Common myeloid progenitor, CD34-positive (primary cell): ENCODE data around the gene WDR82.

Experiments used
- CTCF ChIA-PET: fragments of 350-600 bp; sonication (Branson Sonifier 250); formaldehyde crosslinking; loops from one replicate; lab custom pipeline; 2021; ENCODE audit warnings: antibody characterized with exemption; lab: Charles Lee
- POLR2A ChIA-PET: fragments of 350-600 bp; sonication (Branson Sonifier 250); formaldehyde crosslinking; loops from one replicate; lab custom pipeline; 2021; ENCODE audit warnings: antibody characterized with exemption; lab: Charles Lee
- DNase-seq, 3 donors: peaks; one replicate each; pipeline versions ENCODE4 v3.0.0 to v3.0.0-alpha.2; 2013
- H3K27ac ChIP-seq, 2 experiments: 1 replicate in 1 of 2; 2 replicates in 1 of 2; pipeline ENCODE4 v1.7.0; 2013; ENCODE audit warnings: inconsistent platforms in 2 of 2, low read length in 2 of 2, mild to moderate bottlenecking in 2 of 2, low read depth in 1 of 2, moderate library complexity in 1 of 2; ENCODE audit not compliant: severe bottlenecking in 2 of 2, insufficient read depth in 1 of 2, poor library complexity in 1 of 2
- H3K27me3 ChIP-seq, 5 experiments: replicated peaks in 2 of 5; 1 replicate in 3 of 5; 2 replicates in 2 of 5; pipeline versions ENCODE4 v1.6.1 to v1.7.0; 2013; ENCODE audit warnings: low read length in 4 of 5, mild to moderate bottlenecking in 2 of 5, moderate library complexity in 2 of 5, inconsistent platforms in 1 of 5; ENCODE audit not compliant: insufficient read depth in 5 of 5, control insufficient read depth in 4 of 5
- H3K36me3 ChIP-seq, 4 experiments: 1 replicate in 2 of 4; 2 replicates in 2 of 4; pipeline versions ENCODE4 v1.6.1 to v1.7.0; 2013; ENCODE audit warnings: low read length in 3 of 4, control low read depth in 1 of 4, mild to moderate bottlenecking in 1 of 4; ENCODE audit not compliant: control insufficient read depth in 4 of 4, insufficient read depth in 4 of 4
- H3K4me1 ChIP-seq, 4 experiments: 1 replicate in 3 of 4; 2 replicates in 1 of 4; pipeline versions ENCODE4 v1.6.1 to v1.7.1; 2013; ENCODE audit warnings: low read length in 3 of 4, mild to moderate bottlenecking in 3 of 4, control low read depth in 1 of 4, inconsistent platforms in 1 of 4, moderate library complexity in 1 of 4; ENCODE audit not compliant: control insufficient read depth in 4 of 4, insufficient read depth in 4 of 4; ENCODE audit errors: control extremely low read depth in 1 of 4
- H3K4me3 ChIP-seq, 7 experiments: 1 replicate in 4 of 7; 2 replicates in 3 of 7; pipeline versions ENCODE4 v1.5.1 to v1.7.0; 2013; ENCODE audit warnings: mild to moderate bottlenecking in 7 of 7, low read length in 6 of 7, moderate library complexity in 6 of 7, inconsistent platforms in 2 of 7, low read depth in 2 of 7, control low read depth in 1 of 7; ENCODE audit not compliant: insufficient read depth in 4 of 7, control insufficient read depth in 1 of 7; ENCODE audit errors: extremely low read depth in 1 of 7
- H3K9me3 ChIP-seq, 5 experiments: 1 replicate in 4 of 5; 2 replicates in 1 of 5; pipeline versions ENCODE4 v1.6.1 to v1.7.1; 2013; ENCODE audit warnings: low read length in 4 of 5, mild to moderate bottlenecking in 2 of 5, inconsistent platforms in 1 of 5, low read depth in 1 of 5, moderate library complexity in 1 of 5; ENCODE audit not compliant: control insufficient read depth in 4 of 5, insufficient read depth in 2 of 5; ENCODE audit errors: control extremely low read depth in 1 of 5
- WGBS: methylation state at CpG from one replicate; pipeline ENCODE4 v1.1.5; 2013; ENCODE audit not compliant: insufficient coverage; 5-methylcytosine and 5-hydroxymethylcytosine counted together

The WDR82 gene

GRCh38 chr3:52299247-52299878, 20.9 kb upstream of the WDR82 start:
- Histone ChIP-seq H3K36me3 (peaks cover 0 to 10% (median 3%) of the 10 kb centered on the region in 4 experiments), H3K27ac (peak overlapping the region in 1 of 2 experiments; percentile 59), H3K9me3 (no peaks in the 10 kb centered on the region), H3K27me3 (no peaks in the 10 kb centered on the region), H3K4me3 (peak overlapping the region in 4 of 7 experiments; percentile 19 to 52 (median 34)), H3K4me1 (peaks cover 5 to 54% (median 47%) of the 10 kb centered on the region in 4 experiments)
- no peak for DNase-seq
- WGBS, result 44% methylated on average over 10 of the region's 10 CpGs
- ChIA-PET POLR2A (interaction anchor here (1.1 to 1.6 kb wide), 3 partner anchors 10 to 101 kb away, joined by 3 to 4 read pairs (median 3); partner anchors contain the start of gene WDR82), CTCF (interaction anchor here (0.8 to 21.1 kb wide), 7 partner anchors 13 to 88 kb away, joined by 3 to 471 read pairs (median 4); partner anchors contain the start of gene DNAH1)

GRCh38 chr3:52298149-52299098, 20.0 kb upstream of the WDR82 start:
- POLR2A ChIA-PET, result interaction anchor here (1.5 to 1.6 kb wide), 2 partner anchors 11 to 20 kb away, joined by 3 to 4 read pairs; partner anchors contain the start of gene WDR82
- Histone ChIP-seq H3K4me1 (peaks cover 5 to 54% (median 47%) of the 10 kb centered on the region in 4 experiments), H3K27me3 (no peaks in the 10 kb centered on the region), H3K9me3 (no peaks in the 10 kb centered on the region), H3K4me3 (peak overlapping the region in 3 of 7 experiments; percentile 2 to 10 (median 7)), H3K36me3 (peaks cover 0 to 9% (median 5%) of the 10 kb centered on the region in 4 experiments), H3K27ac (peak overlapping the region in 1 of 2 experiments; percentile 59)
- 45% methylated on average over 12 of the region's 17 CpGs for WGBS
- CTCF ChIA-PET, result interaction anchor here (0.6 to 21.1 kb wide), 12 partner anchors 10 to 89 kb away, joined by 3 to 471 read pairs (median 4); partner anchors contain the start of genes DNAH1, GLYCTK and WDR82
- DNase-seq, result no peak

GRCh38 chr3:52297242-52298148, 19.0 kb upstream of the WDR82 start:
- Histone ChIP-seq H3K27me3 (no peaks in the 10 kb centered on the region), H3K36me3 (peaks cover 5 to 19% (median 12%) of the 10 kb centered on the region in 4 experiments), H3K27ac (peak overlapping the region in 1 of 2 experiments; percentile 19), H3K4me3 (peak overlapping the region in 2 of 7 experiments; percentile 2 to 23), H3K4me1 (peaks cover 5 to 54% (median 46%) of the 10 kb centered on the region in 4 experiments), H3K9me3 (no peaks in the 10 kb centered on the region)
- ChIA-PET POLR2A (interaction anchor here (0.9 kb wide), 1 partner anchor 66 kb away, joined by 3 read pairs; no protein-coding TSS in a partner anchor), CTCF (interaction anchor here (1.0 to 21.1 kb wide), 13 partner anchors 9 to 109 kb away, joined by 3 to 471 read pairs (median 5); partner anchors contain the start of genes DNAH1, GLYCTK and WDR82)
- WGBS, result 48% methylated on average over 11 of the region's 11 CpGs
- DNase-seq, result peak; percentile 25 to 89 (median 83)

- POLR2A ChIA-PET, result no interaction called here
- no peak for DNase-seq
- 93% methylated on average over 3 of the region's 5 CpGs for WGBS
- no peak overlapping the region for H3K27ac ChIP-seq
- H3K27me3 ChIP-seq, result no peaks in the 10 kb centered on the region
- no peaks in the 10 kb centered on the region for H3K9me3 ChIP-seq
- no peak overlapping the region for H3K4me3 ChIP-seq
- peaks cover 8 to 35% (median 23%) of the 10 kb centered on the region in 4 experiments for H3K36me3 ChIP-seq
- peaks cover 5 to 54% (median 46%) of the 10 kb centered on the region in 4 experiments for H3K4me1 ChIP-seq
- CTCF ChIA-PET, result interaction anchor here (0.6 to 21.1 kb wide), 7 partner anchors 7 to 78 kb away, joined by 3 to 471 read pairs (median 8); partner anchors contain the start of genes GLYCTK and WDR82
These were observed 17.3 kb upstream of the WDR82 start for GRCh38 chr3:52295671-52296208.

- 96% methylated on average over 9 of the region's 11 CpGs for WGBS
- H3K27ac ChIP-seq, result no peak overlapping the region
- no peak for DNase-seq
- H3K36me3 ChIP-seq, result peaks cover 9 to 36% (median 25%) of the 10 kb centered on the region in 4 experiments
- H3K9me3 ChIP-seq, result no peaks in the 10 kb centered on the region
- ChIA-PET POLR2A (no interaction called here), CTCF (interaction anchor here (3.9 to 21.1 kb wide), 3 partner anchors 14 to 72 kb away, joined by 27 to 471 read pairs (median 65); partner anchors contain the start of genes TLR9 and WDR82)
- H3K4me1 ChIP-seq, result peaks cover 5 to 48% (median 36%) of the 10 kb centered on the region in 4 experiments
- no peak overlapping the region for H3K4me3 ChIP-seq
- no peaks in the 10 kb centered on the region for H3K27me3 ChIP-seq
These were observed 16.1 kb upstream of the WDR82 start for GRCh38 chr3:52294320-52295150.
